ENCODE results near the gene MMD.
"Not testable (repeated sequence)": the region's sequence is repeated elsewhere in the genome, so short reads cannot be mapped to it uniquely, and the experiment has no call there.

MMD gene

DNA sequence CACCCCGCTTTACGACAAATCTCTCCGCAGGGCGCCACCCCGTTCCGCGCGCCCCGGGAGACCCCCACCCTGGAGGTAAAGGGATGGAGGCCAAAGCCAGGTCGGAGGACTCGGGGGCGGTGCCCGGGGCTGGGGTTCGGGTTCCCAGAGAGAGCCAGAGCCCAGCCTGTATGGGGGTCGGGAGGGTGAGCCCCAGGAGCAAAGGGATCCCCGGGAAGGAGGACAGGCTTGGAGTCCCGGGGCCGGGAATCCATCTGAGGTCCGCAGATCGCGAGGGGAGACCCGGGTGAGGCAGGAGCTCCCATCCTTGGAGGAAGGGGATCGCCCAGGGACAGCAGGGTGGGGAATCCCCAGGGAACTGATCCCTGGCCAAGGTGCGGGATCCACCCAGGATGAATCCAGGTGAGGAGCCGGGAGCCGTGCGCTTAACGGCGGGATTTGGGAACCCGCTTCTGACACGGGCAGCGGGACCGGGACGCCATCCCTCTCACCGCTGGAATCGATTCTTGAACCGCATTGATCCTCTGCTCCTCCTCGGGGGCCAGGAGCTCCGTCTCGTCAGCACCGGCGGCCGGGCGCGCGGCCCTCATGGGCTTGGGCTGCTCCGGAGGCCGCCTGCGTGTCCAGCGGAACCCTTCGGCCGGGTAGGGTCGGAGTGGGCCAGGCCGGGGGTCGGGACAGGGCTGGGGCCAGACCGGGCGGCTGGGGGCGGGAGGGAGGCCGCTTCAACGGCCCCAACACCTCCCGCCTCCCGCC, at the start of gene MMD:
TSS of gene MMD (minus strand) at position 657 of the 756 bp plus-strand sequence. CDS start at position 517, 140 bp downstream.
- DNase-seq (ENCODE audit: low read depth): peak; percentile 45

DNA sequence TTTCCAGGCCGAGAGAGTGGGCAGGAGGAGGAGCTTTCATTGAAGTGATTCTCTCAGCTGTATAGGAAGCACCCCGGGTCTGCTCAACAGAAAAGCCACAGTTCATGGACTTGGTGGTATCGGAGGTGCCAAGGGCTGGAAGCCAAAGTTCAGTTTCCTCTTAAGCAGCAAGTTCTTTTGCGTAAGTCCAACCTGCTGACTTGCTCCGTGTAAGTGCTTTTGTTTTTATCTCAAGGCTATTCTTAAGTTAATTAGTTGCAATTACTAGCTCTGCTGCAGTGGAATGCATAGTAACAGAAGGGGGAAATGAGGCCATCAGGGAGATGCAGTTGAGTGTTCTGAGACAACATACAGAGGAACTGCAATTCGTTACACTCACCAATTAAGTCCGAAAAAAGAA, 45.0 kb upstream of the MMD start:
- no peak for DNase-seq (ENCODE audit: low read depth)

GRCh38 chr17:55465771-55466170, 44.1 kb upstream of the MMD start:
- DNase-seq (ENCODE audit: low read depth): not testable (repeated sequence)

DNA sequence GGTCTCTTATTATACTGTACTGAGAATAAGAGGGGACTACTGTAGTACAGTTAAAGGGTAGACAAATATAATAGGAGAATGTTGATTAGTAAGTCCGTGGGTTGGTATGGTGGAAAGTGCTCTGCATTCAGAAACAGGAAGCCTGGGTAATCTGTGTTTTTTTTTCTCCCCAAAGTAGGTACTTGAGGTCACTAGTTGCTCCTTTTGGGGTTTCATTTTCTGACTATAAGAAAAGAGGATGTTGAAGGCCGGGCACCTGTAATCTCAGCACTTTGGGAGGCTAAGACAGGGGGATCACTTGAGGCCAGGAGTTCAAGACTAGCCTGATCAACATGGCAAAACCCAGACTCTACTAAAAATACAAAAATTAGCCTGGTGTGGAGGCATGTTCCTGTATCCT, 42.0 kb upstream of the MMD start:
- no peak for DNase-seq (ENCODE audit: low read depth)

GRCh38 chr17:55462711-55463110, 41.1 kb upstream of the MMD start:
- peak; percentile 40 for DNase-seq (ENCODE audit: low read depth)

- no peak for DNase-seq (ENCODE audit: low read depth)
Measured at GRCh38 chr17:55462234-55462633, 40.6 kb upstream of the MMD start.

DNA sequence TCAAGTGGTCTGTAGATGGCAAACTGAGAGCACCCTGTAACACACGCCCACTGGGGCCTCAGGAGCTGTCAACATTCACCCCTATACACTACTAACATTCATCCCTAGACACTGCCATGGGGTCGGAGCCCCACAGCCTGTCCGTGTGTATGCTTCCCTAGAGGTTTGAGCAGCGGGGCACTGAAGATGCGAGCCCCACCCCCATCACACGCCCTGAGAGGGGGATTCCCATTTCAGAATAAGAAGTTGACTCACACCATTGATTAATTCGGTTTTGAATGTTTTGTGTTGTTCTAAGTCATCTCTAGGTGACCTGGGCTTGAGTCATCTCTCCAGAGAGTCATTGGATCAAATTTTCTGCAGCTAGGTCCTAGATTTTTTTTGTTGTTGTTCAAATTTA, 37.3 kb upstream of the MMD start:
- peak; percentile 77 for DNase-seq (ENCODE audit: low read depth)

DNA sequence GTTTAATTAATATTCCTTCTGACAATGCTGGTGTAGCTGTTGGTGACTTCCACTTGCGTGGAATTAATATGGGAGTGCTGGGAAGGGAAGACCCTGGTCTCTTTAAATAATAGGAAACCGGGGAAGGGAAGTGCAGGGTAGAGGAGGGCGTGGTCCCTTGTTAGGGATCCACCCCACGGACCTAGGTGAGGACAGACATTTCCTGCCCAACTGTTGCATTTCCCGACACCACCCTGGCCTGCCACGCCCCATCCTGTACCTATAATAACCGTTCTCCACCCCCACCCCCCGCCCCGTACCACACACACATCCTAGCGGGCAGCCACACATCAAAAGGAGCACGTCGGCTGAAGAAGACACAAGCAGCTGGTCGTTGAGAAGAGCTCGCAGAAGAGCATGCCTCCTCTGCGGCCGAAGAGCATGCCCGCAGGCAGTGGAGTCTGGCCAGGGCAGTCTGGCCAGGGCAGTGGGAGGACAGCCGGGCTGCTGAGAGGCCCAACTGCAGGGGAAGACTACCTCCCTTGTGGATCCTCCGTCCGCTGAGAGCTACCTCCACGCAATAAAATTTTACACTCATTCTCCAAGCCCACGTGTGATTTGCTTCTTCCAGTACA, 36.8 kb upstream of the MMD start:
- DNase-seq (ENCODE audit: low read depth): no peak

DNA sequence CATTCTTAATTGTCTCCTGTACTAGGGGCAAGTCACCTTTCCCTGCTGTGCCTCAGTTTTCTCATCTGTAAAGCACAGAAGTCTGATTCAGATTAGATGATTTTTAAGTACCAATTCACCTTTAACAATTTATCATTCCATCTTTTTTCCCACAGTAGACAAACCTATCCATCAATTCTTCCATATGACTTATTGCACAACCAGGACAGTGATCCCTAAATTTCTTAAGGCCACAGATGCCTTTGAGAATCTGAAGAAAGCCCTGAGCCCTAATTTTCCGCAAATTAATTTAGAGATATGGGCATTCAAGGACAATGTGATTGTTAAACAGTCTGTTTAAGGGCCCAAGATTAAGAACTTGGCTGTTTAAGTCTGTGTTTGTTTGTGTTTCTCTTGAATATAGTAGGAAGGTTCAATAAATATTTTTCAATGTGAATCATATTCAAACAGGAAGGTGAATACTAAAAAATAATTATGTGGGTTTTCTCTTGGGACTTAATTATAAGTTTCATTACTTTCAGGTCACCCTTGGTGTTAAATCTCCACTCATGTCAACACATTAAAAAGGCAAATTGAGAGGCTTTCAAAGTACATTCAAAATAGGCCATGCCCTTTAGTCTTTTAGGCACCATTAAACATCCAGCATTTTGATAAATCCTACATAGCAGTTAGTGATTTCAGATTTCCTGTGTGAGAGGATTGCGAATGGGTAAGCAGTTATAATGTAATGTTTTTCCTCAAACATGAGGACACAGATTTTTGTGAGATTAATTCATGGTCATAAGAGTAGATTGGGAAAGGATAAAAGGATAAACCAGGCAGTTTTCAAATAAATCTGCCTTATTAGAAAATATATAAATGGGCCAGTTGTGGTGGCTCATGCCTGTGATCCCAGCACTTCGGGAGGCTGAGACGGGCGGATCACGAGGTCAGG, 34.9 kb upstream of the MMD start:
- peak; percentile 59 for DNase-seq (ENCODE audit: low read depth)

- DNase-seq (ENCODE audit: low read depth): peak; percentile 93
Measured at GRCh38 chr17:55454906-55455474, 33.4 kb upstream of the MMD start.

DNA sequence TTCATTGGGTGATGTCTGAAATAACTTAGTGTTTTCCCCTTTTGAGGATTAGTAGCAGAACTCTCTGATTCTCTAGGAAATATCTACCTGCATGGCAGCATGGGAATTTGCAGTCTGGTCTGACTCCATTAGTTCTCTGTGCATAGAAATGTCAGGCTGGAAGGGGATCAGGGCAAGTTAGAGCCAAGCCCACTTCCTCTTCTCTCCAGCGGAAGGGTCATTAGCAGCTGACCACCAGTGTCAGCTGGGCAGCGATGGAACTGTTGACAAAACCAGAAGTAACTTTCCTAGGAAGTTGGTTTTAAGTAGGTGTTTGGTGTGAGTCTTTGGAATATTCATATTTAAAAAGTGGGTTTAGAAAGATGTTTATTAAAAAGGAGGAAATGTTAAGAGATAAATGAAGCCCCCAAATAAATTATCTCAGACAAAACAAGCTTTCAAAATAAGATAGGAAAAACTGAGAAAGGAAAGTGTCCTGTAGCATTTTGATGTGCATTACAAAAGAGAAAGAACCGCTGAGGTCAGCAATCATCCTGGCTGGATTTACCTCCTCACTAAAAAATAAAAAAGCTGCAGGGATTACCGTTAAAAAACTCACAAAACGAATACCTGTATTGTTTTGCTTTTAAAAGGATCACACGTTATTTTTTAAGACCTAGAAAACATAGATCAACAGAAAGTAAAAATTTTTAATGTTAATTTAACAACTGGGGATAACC, 32.4 kb upstream of the MMD start:
- no peak for DNase-seq (ENCODE audit: low read depth)

GRCh38 chr17:55452139-55452790, 30.6 kb upstream of the MMD start:
- DNase-seq (ENCODE audit: low read depth): peak; percentile 89

DNA sequence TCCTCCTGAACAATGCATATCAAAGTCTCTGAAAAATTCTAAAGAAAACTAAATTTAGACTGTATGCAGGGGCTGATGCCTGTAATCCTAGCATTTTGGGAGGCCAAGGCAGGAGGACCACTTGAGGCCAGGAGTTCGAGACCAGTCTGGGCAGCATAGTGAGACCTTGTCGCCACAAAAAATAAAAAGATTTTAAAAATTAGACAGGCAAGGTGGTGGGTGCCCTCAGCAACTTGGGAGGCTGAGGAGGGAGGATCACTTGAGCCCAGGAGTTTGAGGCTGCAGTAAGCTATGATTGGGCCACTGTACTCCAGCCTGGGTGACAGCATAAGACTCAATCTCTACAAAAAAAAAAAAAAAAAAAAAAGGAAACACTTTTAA, 30.1 kb upstream of the MMD start:
- no peak for DNase-seq (ENCODE audit: low read depth)

DNA sequence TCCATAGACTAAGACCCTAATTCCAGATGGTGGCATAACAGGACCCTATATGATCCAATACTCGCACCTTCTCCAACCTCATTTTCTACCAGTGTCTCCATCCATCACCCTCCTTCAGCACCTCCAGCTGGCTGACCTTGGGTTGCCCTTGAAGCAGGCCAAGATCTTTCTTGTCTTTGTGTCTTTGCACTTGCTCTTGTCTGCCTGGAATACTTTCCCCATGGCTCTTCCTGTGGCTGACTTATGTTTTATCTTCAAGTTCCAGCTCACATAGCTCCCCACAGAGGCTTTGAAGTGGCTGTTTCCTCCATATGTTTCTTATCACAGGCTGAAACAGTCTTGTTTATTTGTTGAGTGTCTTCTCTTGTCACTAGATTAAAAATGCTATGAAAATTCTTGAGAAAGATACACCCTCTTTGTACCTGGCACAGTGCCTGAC, 29.6 kb upstream of the MMD start:
- peak; percentile 80 for DNase-seq (ENCODE audit: low read depth)

DNA sequence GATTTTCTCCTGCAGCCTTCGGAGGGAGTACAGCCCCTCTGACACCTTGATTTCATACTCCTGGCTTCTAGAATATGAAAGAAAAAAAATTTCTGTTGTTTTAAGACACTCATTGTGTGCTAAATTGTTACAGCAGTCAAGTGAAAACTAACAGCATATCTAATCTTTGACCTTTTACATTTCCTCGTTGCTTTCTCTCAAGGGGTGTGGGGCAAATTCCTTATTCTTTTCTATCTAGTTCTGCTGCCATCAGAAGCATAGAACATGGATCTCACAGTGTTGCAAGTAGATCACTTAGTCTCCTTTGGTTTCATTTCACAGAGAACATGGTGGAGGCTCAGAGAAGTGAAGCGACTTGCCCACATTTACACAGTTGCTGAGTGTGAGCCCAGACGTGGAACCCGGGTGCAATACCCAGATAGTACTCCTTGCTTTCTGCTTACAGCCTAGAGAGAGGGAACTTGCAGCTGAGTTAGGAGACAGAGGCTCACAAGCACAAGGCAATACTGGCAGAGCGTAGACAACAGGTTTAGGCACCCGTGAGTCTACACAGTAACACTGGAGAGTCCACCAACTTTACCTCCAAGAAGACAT, 28.7 kb upstream of the MMD start:
- DNase-seq (ENCODE audit: low read depth): no peak

DNA sequence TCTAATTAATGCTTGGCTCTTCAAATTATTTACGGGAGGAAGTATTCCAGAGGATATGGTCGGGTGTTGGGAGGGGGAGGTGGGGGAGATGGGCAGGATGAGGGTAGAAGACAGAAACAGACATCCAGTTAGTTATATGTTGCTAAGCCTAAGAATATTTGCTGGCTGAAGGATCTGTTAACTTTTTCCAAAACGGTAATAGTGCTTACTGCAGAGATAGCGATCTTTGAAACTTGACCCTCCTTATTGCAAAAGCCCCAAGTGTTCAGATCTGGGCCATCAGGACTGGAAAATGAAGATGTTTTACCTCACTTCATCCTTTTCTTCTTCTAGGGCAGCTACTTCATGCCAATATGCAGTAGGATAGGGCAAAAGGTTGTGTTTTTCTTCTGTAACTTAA, 27.0 kb upstream of the MMD start:
- peak; percentile 95 for DNase-seq (ENCODE audit: low read depth)

DNA sequence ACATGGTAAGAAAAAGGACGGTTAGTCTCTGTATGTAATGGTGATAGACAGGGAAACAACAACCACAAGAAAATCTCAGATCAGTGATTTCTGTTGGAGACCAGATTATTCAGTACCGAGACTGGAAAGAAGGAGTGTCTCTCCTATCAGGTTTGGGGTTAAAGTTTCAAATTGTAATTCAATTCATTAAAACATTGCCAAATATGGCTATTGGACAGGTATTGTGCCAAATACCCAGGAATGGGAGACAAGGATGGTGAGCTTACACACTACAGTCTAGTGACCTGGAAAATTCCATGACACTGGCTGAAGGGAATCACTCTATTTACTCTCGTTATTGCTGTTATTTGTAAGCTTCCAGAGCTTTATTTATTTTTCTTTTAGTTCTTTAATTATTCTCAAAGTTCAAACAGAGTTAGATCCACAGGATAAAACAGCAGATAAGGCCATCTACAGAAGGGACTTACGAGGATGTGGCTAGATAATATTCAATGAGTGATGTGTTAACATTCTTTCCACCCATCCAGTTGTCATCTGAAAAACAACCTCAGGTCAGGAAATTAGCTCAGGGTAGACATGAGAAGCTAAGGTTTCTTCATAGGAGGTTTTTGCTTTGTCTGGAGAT, 25.1 kb upstream of the MMD start:
- DNase-seq (ENCODE audit: low read depth): peak; percentile 75

GRCh38 chr17:55446004-55446403, 24.4 kb upstream of the MMD start:
- DNase-seq (ENCODE audit: low read depth): peak; percentile 54

GRCh38 chr17:55444471-55445441, 23.1 kb upstream of the MMD start:
- peak; percentile 74 for DNase-seq (ENCODE audit: low read depth)

Data from iris pigment epithelial cell (primary cell).